Measurements from ENCODE around the gene NOP16. TPM values are rescaled to one million over a fixed set of nuclear protein-coding genes. Genes with fewer than 3 reads are reported as not detected.

NOP16 gene
- total RNA-seq, 1 donor from 2014 or later, result 19.0 TPM

GRCh38 chr5:176391479-176391878, 3.1 kb upstream of the NOP16 start:
- intact Hi-C loops (cut with micrococcal nuclease), result no loop called here
- ATAC-seq (no peak), DNase-seq (no peak)

GRCh38 chr5:176389135-176390123, 1.0 kb upstream of the NOP16 start:
- intact Hi-C loops (cut with micrococcal nuclease), result no loop called here
- DNase-seq (no peak), ATAC-seq (peak; percentile 28)

- no peak for DNase-seq
- intact Hi-C loops (cut with micrococcal nuclease), result no loop called here
- no peak for ATAC-seq
These were observed 375 bp downstream of the NOP16 start for GRCh38 chr5:176388003-176388443.

- ATAC-seq, result no peak
- no peak for DNase-seq
- intact Hi-C loops (cut with micrococcal nuclease), result no loop called here
These were observed 943 bp downstream of the NOP16 start for GRCh38 chr5:176387384-176387925.

- intact Hi-C loops (cut with micrococcal nuclease), result no loop called here
- DNase-seq, result no peak
- ATAC-seq, result no peak
These were observed 1.9 kb downstream of the NOP16 start for GRCh38 chr5:176386491-176386890.

- DNase-seq, result peak; percentile 15
- no peak for ATAC-seq
- intact Hi-C loops (cut with micrococcal nuclease), result no loop called here
These were observed 3.4 kb downstream of the NOP16 start for GRCh38 chr5:176384991-176385390.

- DNase-seq (no peak), ATAC-seq (no peak)
- intact Hi-C loops (cut with micrococcal nuclease), result no loop called here
These were observed 4.0 kb downstream of the NOP16 start for GRCh38 chr5:176384366-176384930.

- no peak for ATAC-seq
These were observed 4.4 kb downstream of the NOP16 start for GRCh38 chr5:176383961-176384360.

GRCh38 chr5:176383248-176383905, 5.0 kb downstream of the NOP16 start:
- ATAC-seq (no peak), DNase-seq (no peak)
- intact Hi-C loops (cut with micrococcal nuclease), result no loop called here

More at GRCh38 chr5:176383961-176384360, 4.4 kb downstream of the NOP16 start:
- intact Hi-C loops (cut with micrococcal nuclease), result no loop called here
- DNase-seq, result no peak

- no peak for DNase-seq
- intact Hi-C loops (cut with micrococcal nuclease), result no loop called here
- ATAC-seq, result no peak
These were observed 5.7 kb downstream of the NOP16 start for GRCh38 chr5:176382721-176383120.

GRCh38 chr5:176381979-176382378, 6.4 kb downstream of the NOP16 start:
- intact Hi-C loops (cut with micrococcal nuclease), result no loop called here
- no peak for DNase-seq
- ATAC-seq, result peak; percentile 27

- peak; percentile 93 for ATAC-seq
- DNase-seq, result peak; percentile 55
- intact Hi-C loops (cut with micrococcal nuclease), result no loop called here
These were observed 7.0 kb downstream of the NOP16 start for GRCh38 chr5:176381423-176381822.

GRCh38 chr5:176379881-176380280, 8.5 kb downstream of the NOP16 start:
- no peak for ATAC-seq
- DNase-seq, result no peak
- intact Hi-C loops (cut with micrococcal nuclease), result no loop called here

GRCh38 chr5:176373100-176373818, 15.1 kb downstream of the NOP16 start:
- ATAC-seq (peak; percentile 60), DNase-seq (no peak)
- intact Hi-C loops (cut with micrococcal nuclease), result no loop called here

GRCh38 chr5:176371621-176372539, 16.5 kb downstream of the NOP16 start:
- ATAC-seq (peak; percentile 50), DNase-seq (no peak)
- intact Hi-C loops (cut with micrococcal nuclease), result no loop called here

- ATAC-seq (peak; percentile 36), DNase-seq (no peak)
- intact Hi-C loops (cut with micrococcal nuclease), result no loop called here
These were observed 18.3 kb downstream of the NOP16 start for GRCh38 chr5:176369934-176370711.

GRCh38 chr5:176368726-176369125, 19.7 kb downstream of the NOP16 start:
- intact Hi-C loops (cut with micrococcal nuclease), result no loop called here
- DNase-seq (no peak), ATAC-seq (no peak)
